ENCODE data around the gene PSKH1. TPM values are rescaled to one million over a fixed set of nuclear protein-coding genes. Genes with fewer than 3 reads are reported as not detected.

The PSKH1 gene
- total and polyA plus RNA-seq, 9 of the 15 experiments (the other 6 are each of a cell fraction or from before 2014, with no cell fraction given), result 0.96 to 20.9 (median 9.4) TPM

DNA sequence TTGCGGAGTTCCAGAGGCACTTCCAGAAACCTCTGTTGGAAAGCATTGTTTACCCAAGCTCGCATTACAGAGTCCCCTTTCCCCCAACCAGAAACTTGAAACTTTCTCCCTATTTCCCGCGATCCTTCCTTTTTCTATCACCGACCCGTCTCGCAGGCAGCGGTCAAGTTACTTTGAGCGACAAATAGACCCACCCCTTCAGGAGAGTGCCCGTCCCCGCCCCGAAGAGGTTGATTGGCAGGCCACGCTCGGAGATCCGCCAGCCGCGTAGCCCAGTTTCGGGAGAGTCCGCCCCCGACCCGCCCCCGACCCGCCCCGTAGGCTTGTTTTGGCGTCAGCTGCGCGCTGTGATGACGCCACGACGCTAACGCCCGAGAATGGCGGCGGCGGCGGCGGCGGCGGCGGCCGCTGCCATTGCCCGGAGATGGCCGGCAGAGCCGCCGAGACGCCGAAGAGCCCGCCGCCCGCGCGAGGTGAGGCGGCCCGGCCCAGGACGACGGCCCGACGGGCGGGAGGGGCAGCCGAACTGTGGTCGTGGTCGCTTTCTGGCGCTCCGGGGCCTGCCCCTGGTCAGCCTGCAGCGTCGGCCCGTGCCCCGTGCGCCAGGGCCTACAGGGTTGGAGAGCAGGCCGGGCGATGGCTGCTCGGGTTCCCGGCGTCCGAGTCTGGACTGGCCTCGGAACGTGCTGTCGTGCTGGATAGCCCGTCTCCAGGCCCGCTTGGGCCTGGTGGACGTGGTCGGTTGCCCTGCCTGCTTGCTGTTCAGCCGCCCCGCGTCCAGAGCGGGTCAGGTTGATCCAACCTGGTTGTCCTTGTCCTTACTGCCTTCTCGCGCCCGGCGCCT, at the start of gene PSKH1 (continued):
- TF ChIP-seq, protein P1, sequence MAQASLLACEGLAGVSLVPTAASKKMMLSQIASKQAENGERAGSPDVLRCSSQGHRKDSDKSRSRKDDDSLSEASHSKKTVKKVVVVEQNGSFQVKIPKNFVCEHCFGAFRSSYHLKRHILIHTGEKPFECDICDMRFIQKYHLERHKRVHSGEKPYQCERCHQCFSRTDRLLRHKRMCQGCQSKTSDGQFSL (CRISPR knock-in tag; IDR thresholded peaks at IDR 0.05), result no peak
- TF ChIP-seq, protein P1 (tag; IDR thresholded peaks at IDR 0.05), result no peak
- TF ChIP-seq TBP (optimal IDR thresholded peaks at IDR 0.05; ENCODE audit: low read depth, low read length) (peak; percentile 47), NFIX (CRISPR knock-in tag; IDR thresholded peaks at IDR 0.05; ENCODE audit: low read depth) (no peak), GTF2F1 (IDR thresholded peaks at IDR 0.05; ENCODE audit: low read depth, low read length) (no peak), ZNF12 (CRISPR knock-in tag; IDR thresholded peaks at IDR 0.05) (no peak), CREM (IDR thresholded peaks at IDR 0.05; ENCODE audit: low read depth) (peak; percentile 98), PRMT5 (CRISPR knock-in tag; IDR thresholded peaks at IDR 0.05) (no peak), ZNF282 (CRISPR knock-in tag; IDR thresholded peaks at IDR 0.05) (0 out of 2 replicates have a peak, but pooled peaks have one; percentile 54), BRCA1 (IDR thresholded peaks at IDR 0.05) (no peak), BRCA1 (CRISPR knock-in tag; IDR thresholded peaks at IDR 0.05) (no peak), L3MBTL2 (IDR thresholded peaks at IDR 0.05) (peak; percentile 28; the same call in 1 of the 2 replicates), KLF10 (CRISPR knock-in tag; IDR thresholded peaks at IDR 0.05) (no peak), ZFP1 (CRISPR knock-in tag; IDR thresholded peaks at IDR 0.05) (no peak), HMG20A (CRISPR knock-in tag; conservative IDR thresholded peaks at IDR 0.05) (no peak)
- TF ChIP-seq, protein P2, sequence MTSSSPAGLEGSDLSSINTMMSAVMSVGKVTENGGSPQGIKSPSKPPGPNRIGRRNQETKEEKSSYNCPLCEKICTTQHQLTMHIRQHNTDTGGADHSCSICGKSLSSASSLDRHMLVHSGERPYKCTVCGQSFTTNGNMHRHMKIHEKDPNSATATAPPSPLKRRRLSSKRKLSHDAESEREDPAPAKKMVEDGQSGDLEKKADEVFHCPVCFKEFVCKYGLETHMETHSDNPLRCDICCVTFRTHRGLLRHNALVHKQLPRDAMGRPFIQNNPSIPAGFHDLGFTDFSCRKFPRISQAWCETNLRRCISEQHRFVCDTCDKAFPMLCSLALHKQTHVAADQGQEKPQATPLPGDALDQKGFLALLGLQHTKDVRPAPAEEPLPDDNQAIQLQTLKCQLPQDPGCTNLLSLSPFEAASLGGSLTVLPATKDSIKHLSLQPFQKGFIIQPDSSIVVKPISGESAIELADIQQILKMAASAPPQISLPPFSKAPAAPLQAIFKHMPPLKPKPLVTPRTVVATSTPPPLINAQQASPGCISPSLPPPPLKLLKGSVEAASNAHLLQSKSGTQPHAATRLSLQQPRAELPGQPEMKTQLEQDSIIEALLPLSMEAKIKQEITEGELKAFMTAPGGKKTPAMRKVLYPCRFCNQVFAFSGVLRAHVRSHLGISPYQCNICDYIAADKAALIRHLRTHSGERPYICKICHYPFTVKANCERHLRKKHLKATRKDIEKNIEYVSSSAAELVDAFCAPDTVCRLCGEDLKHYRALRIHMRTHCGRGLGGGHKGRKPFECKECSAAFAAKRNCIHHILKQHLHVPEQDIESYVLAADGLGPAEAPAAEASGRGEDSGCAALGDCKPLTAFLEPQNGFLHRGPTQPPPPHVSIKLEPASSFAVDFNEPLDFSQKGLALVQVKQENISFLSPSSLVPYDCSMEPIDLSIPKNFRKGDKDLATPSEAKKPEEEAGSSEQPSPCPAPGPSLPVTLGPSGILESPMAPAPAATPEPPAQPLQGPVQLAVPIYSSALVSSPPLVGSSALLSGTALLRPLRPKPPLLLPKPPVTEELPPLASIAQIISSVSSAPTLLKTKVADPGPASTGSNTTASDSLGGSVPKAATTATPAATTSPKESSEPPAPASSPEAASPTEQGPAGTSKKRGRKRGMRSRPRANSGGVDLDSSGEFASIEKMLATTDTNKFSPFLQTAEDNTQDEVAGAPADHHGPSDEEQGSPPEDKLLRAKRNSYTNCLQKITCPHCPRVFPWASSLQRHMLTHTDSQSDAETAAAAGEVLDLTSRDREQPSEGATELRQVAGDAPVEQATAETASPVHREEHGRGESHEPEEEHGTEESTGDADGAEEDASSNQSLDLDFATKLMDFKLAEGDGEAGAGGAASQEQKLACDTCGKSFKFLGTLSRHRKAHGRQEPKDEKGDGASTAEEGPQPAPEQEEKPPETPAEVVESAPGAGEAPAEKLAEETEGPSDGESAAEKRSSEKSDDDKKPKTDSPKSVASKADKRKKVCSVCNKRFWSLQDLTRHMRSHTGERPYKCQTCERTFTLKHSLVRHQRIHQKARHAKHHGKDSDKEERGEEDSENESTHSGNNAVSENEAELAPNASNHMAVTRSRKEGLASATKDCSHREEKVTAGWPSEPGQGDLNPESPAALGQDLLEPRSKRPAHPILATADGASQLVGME (CRISPR knock-in tag; IDR thresholded peaks at IDR 0.05), result no peak
- TF ChIP-seq, protein P3, sequence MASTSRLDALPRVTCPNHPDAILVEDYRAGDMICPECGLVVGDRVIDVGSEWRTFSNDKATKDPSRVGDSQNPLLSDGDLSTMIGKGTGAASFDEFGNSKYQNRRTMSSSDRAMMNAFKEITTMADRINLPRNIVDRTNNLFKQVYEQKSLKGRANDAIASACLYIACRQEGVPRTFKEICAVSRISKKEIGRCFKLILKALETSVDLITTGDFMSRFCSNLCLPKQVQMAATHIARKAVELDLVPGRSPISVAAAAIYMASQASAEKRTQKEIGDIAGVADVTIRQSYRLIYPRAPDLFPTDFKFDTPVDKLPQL (IDR thresholded peaks at IDR 0.05; ENCODE audit: extremely low read depth, insufficient read length), result no peak
- TF ChIP-seq, protein P4, sequence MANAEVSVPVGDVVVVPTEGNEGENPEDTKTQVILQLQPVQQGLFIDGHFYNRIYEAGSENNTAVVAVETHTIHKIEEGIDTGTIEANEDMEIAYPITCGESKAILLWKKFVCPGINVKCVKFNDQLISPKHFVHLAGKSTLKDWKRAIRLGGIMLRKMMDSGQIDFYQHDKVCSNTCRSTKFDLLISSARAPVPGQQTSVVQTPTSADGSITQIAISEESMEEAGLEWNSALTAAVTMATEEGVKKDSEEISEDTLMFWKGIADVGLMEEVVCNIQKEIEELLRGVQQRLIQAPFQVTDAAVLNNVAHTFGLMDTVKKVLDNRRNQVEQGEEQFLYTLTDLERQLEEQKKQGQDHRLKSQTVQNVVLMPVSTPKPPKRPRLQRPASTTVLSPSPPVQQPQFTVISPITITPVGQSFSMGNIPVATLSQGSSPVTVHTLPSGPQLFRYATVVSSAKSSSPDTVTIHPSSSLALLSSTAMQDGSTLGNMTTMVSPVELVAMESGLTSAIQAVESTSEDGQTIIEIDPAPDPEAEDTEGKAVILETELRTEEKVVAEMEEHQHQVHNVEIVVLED (CRISPR knock-in tag; IDR thresholded peaks at IDR 0.05), result peak; percentile 94
